ENCODE data around the gene KCNIP4.
A peak's percentile ranks its signal among the peaks of the same experiment; 100 is the strongest.

Gene KCNIP4

DNA sequence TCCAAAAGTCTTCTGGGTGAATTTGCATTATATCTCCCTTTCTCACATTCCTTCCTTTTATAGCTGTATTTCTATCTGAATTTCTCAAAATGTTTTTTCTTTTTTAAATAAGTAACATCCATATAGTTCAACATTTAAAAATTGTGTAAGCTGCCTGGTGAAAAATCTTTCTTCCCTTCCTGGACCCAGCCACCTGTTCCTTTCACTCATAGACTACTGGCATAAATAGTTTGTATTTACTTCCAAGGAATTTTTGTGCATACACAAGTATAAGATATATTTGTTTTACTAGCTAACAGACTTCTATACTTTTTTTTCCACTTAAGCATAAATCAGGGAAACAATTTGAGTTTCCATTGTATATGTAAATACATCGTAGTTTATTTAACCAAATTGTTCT lies 1212.6 kb downstream of the KCNIP4 start:
- H3K4me3 ChIP-seq: no peak overlapping the region
- no peak overlapping the region for H3K27ac ChIP-seq
- TF ChIP-seq POLR2AphosphoS5 (IDR thresholded peaks at IDR 0.05; ENCODE audit: borderline replicate concordance, low read depth, low read length) (no peak), FOXP2 (optimal IDR thresholded peaks at IDR 0.05; ENCODE audit: control extremely low read depth, extremely low read length, insufficient read depth) (no peak), EZH2 (IDR thresholded peaks at IDR 0.05) (no peak)
- H3K36me3 ChIP-seq (ENCODE audit: insufficient read depth, low read length): peaks cover 24% of the 10 kb centered on the region; the same call in 1 of the 2 replicates
- H3K9me3 ChIP-seq (ENCODE audit: low read depth, low read length): no peaks in the 10 kb centered on the region
- no peak for DNase-seq (ENCODE audit: low read depth, low spot score)
- no peak overlapping the region for H3K9ac ChIP-seq (ENCODE audit: insufficient read length)

DNA sequence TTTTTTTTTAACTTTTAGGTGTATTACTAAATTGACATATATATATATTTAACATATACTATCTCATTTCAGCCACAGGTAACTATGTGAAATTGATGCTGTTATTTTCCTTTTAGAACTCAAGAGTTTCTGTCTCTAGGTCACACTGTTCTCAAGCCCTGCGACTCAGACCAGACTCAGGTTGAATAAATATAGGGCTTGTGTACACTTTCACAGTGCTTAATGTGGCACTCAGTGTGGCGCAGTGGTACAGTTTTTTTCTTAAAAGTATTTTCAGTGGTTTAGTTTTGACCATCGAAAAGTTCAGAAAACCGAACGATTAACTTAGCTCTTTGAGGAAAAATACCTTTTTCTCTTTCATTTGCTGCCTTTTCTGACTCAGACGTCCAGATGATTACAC lies 1223.7 kb downstream of the KCNIP4 start:
- no peak for DNase-seq (ENCODE audit: low read depth, low spot score)
- Histone ChIP-seq H3K9me3 (ENCODE audit: low read depth, low read length) (no peaks in the 10 kb centered on the region), H3K9ac (ENCODE audit: insufficient read length) (no peak overlapping the region), H3K36me3 (ENCODE audit: insufficient read depth, low read length) (peaks cover 18% of the 10 kb centered on the region; the same call in 1 of the 2 replicates), H3K27ac (no peak overlapping the region), H3K4me3 (no peak overlapping the region)
- no peak for TF ChIP-seq FOXP2 (optimal IDR thresholded peaks at IDR 0.05; ENCODE audit: control extremely low read depth, extremely low read length, insufficient read depth)
- TF ChIP-seq EZH2 (IDR thresholded peaks at IDR 0.05): no peak
- TF ChIP-seq POLR2AphosphoS5 (IDR thresholded peaks at IDR 0.05; ENCODE audit: borderline replicate concordance, low read depth, low read length): no peak

DNA sequence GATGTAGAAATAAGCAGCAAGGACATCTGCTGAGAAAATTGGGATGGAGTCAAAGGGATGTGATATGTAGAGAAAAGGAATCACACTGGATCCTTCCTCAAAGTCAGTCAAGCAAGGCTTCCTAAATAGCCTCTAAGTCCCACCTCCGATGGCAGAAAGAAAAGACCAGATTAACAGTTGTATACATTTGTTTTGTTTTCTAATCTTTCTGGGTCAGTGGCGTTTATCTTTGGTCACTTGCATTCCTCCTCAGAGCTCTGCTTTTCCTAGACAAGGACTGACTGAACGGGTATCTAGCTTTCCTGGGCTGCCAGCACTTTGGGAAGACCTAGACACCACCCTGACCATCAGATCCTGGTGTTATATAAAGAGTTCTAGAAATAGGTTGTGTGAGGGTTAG lies 1225.1 kb downstream of the KCNIP4 start:
- Histone ChIP-seq H3K9ac (ENCODE audit: insufficient read length) (no peak overlapping the region), H3K4me3 (no peak overlapping the region), H3K27ac (no peak overlapping the region), H3K36me3 (ENCODE audit: insufficient read depth, low read length) (peaks cover 13% of the 10 kb centered on the region; the same call in 1 of the 2 replicates), H3K9me3 (ENCODE audit: low read depth, low read length) (no peaks in the 10 kb centered on the region)
- TF ChIP-seq FOXP2 (optimal IDR thresholded peaks at IDR 0.05; ENCODE audit: control extremely low read depth, extremely low read length, insufficient read depth) (no peak), POLR2AphosphoS5 (IDR thresholded peaks at IDR 0.05; ENCODE audit: borderline replicate concordance, low read depth, low read length) (no peak), EZH2 (IDR thresholded peaks at IDR 0.05) (no peak)
- DNase-seq (ENCODE audit: low read depth, low spot score): no peak

DNA sequence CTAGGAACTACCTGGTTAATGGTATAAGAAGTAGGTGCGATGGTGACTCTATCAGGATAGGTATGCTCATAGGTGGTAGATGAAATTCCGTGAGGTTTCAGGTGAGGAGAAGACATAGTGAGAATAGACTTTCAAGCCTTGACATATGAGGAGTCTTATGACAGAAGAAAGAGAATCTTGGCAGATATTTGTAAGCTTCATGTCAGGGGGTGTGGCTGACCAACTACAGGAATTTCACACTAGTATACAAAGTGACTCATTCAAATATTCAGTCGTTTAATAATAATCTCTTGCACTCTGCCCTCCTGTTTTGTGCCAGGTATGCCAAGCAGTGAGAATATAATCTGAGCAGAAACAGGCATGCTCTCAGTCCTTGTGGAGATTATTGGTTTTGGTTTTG lies 1225.6 kb downstream of the KCNIP4 start:
- no peaks in the 10 kb centered on the region for H3K9me3 ChIP-seq (ENCODE audit: low read depth, low read length)
- H3K4me3 ChIP-seq: no peak overlapping the region
- TF ChIP-seq FOXP2 (optimal IDR thresholded peaks at IDR 0.05; ENCODE audit: control extremely low read depth, extremely low read length, insufficient read depth): no peak
- no peak for TF ChIP-seq EZH2 (IDR thresholded peaks at IDR 0.05)
- no peak for TF ChIP-seq POLR2AphosphoS5 (IDR thresholded peaks at IDR 0.05; ENCODE audit: borderline replicate concordance, low read depth, low read length)
- no peak overlapping the region for H3K27ac ChIP-seq
- H3K36me3 ChIP-seq (ENCODE audit: insufficient read depth, low read length): peaks cover 13% of the 10 kb centered on the region; the same call in 1 of the 2 replicates
- H3K9ac ChIP-seq (ENCODE audit: insufficient read length): no peak overlapping the region
- no peak for DNase-seq (ENCODE audit: low read depth, low spot score)

- H3K9ac ChIP-seq (ENCODE audit: insufficient read length): no peak overlapping the region
- no peak for DNase-seq (ENCODE audit: low read depth, low spot score)
- no peak overlapping the region for H3K4me3 ChIP-seq
- no peaks in the 10 kb centered on the region for H3K9me3 ChIP-seq (ENCODE audit: low read depth, low read length)
- TF ChIP-seq EZH2 (IDR thresholded peaks at IDR 0.05) (no peak), POLR2AphosphoS5 (IDR thresholded peaks at IDR 0.05; ENCODE audit: borderline replicate concordance, low read depth, low read length) (no peak), FOXP2 (optimal IDR thresholded peaks at IDR 0.05; ENCODE audit: control extremely low read depth, extremely low read length, insufficient read depth) (no peak)
- H3K27ac ChIP-seq: no peak overlapping the region
- H3K36me3 ChIP-seq (ENCODE audit: insufficient read depth, low read length): peaks cover 36% of the 10 kb centered on the region
These were observed 1237.2 kb downstream of the KCNIP4 start for GRCh38 chr4:20711335-20711734.

DNA sequence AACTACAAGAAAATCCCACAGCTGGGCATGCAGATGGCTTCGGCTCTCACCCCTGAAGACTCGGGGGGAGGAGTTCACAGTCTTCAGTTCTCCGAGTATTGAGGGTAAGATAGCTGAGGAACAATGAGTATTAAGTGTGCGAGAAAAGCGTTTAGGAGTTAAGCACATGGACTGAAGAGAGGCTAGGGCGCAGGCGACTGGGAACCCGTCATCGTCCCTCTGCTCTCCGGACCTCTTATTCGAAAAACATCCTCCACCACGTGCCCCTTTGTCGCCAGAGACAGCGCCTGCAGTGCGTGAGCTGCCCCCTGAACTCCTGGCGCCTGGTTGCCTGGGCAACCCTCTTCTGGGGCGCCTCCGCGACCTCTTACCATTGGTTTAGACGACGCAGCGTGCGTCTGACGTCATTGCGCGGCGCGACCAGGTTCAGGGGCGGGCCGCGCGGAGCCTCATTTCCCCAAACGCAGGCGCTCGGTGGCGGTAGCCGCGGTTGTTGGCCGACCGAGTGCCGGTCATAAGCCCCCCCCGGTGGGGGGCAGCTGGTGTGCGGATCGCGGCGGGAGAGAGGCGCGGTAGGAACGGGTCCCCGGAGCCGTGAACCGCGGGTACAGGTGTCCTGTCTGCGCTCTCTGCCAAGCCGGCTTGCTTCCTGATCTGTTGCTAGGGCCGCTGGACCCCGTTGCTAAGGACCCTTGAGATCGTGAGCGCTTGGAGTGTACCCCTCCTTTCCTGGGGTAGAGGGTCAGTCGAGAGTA lies 1248.4 kb downstream of the KCNIP4 start, which contains the start of gene PACRGL:
Gene PACRGL, plus strand, starts transcription at position 452 of the 755 bp plus-strand sequence. CDS start 4,024 bp downstream, outside the sequence.
- Histone ChIP-seq H3K27ac (peak within 1 kb of the TSS; percentile 68; the same call in 1 of the 2 replicates), H3K9ac (ENCODE audit: insufficient read length) (peak within 1 kb of the TSS; percentile 80), H3K9me3 (ENCODE audit: low read depth, low read length) (no peaks in the 10 kb centered on the region), H3K4me3 (peak within 1 kb of the TSS; percentile 84), H3K36me3 (ENCODE audit: insufficient read depth, low read length) (peaks cover 8% of the 10 kb centered on the region; the same call in 1 of the 2 replicates)
- TF ChIP-seq POLR2AphosphoS5 (IDR thresholded peaks at IDR 0.05; ENCODE audit: borderline replicate concordance, low read depth, low read length) (peak; percentile 72), FOXP2 (optimal IDR thresholded peaks at IDR 0.05; ENCODE audit: control extremely low read depth, extremely low read length, insufficient read depth) (no peak), EZH2 (IDR thresholded peaks at IDR 0.05) (no peak)
- peak; percentile 34 for DNase-seq (ENCODE audit: low read depth, low spot score)

- Histone ChIP-seq H3K4me3 (no peak overlapping the region), H3K36me3 (ENCODE audit: insufficient read depth, low read length) (no peaks in the 10 kb centered on the region), H3K9me3 (ENCODE audit: low read depth, low read length) (no peaks in the 10 kb centered on the region), H3K9ac (ENCODE audit: insufficient read length) (no peak overlapping the region), H3K27ac (no peak overlapping the region)
- TF ChIP-seq POLR2AphosphoS5 (IDR thresholded peaks at IDR 0.05; ENCODE audit: borderline replicate concordance, low read depth, low read length) (no peak), FOXP2 (optimal IDR thresholded peaks at IDR 0.05; ENCODE audit: control extremely low read depth, extremely low read length, insufficient read depth) (no peak), EZH2 (IDR thresholded peaks at IDR 0.05) (no peak)
- DNase-seq (ENCODE audit: low read depth, low spot score): no peak
These were observed 1249.8 kb downstream of the KCNIP4 start for GRCh38 chr4:20698820-20699219.

- DNase-seq (ENCODE audit: low read depth, low spot score): no peak
- TF ChIP-seq EZH2 (IDR thresholded peaks at IDR 0.05): no peak
- H3K9ac ChIP-seq (ENCODE audit: insufficient read length): no peak overlapping the region
These were observed 1250.2 kb downstream of the KCNIP4 start for GRCh38 chr4:20698382-20698781.

More at GRCh38 chr4:20698382-20698781, 1250.2 kb downstream of the KCNIP4 start:
- Histone ChIP-seq H3K36me3 (ENCODE audit: insufficient read depth, low read length) (no peaks in the 10 kb centered on the region), H3K4me3 (no peak overlapping the region), H3K9me3 (ENCODE audit: low read depth, low read length) (no peaks in the 10 kb centered on the region), H3K27ac (no peak overlapping the region)
